ENCODE data around the gene SLC25A26. TPM values are rescaled to one million over a fixed set of nuclear protein-coding genes. Genes with fewer than 3 reads are reported as not detected.

The SLC25A26 gene
- total RNA-seq, 4 donors from 2014 or later: 21.5 to 28.6 (median 26.9) TPM

- no peak for TF ChIP-seq CTCF (IDR thresholded peaks at IDR 0.05; ENCODE audit: low read depth)
Observed at GRCh38 chr3:66355997-66356396, 135.2 kb downstream of the SLC25A26 start.

- TF ChIP-seq CTCF (IDR thresholded peaks at IDR 0.05; ENCODE audit: low read depth): no peak
Observed at GRCh38 chr3:66361356-66361755, 140.6 kb downstream of the SLC25A26 start.

GRCh38 chr3:66362541-66362941 is 141.7 kb downstream of the SLC25A26 start:
- no peak for TF ChIP-seq CTCF (IDR thresholded peaks at IDR 0.05; ENCODE audit: low read depth)

GRCh38 chr3:66363148-66363547 is 142.3 kb downstream of the SLC25A26 start:
- TF ChIP-seq CTCF (IDR thresholded peaks at IDR 0.05; ENCODE audit: low read depth): no peak

- TF ChIP-seq CTCF (IDR thresholded peaks at IDR 0.05; ENCODE audit: low read depth): no peak
Observed at GRCh38 chr3:66365080-66365479, 144.3 kb downstream of the SLC25A26 start.

GRCh38 chr3:66366747-66367146 is 145.9 kb downstream of the SLC25A26 start:
- TF ChIP-seq CTCF (IDR thresholded peaks at IDR 0.05; ENCODE audit: low read depth): no peak

GRCh38 chr3:66367979-66368378 is 147.2 kb downstream of the SLC25A26 start:
- no peak for TF ChIP-seq CTCF (IDR thresholded peaks at IDR 0.05; ENCODE audit: low read depth)
